Hematopoietic multipotent progenitor cell treated with erythropoietin and hydrocortisone succinate and interleukin-3 and kit ligand, for 6 days (in vitro differentiated cells): Measurements from ENCODE around the gene TRMT44.
A peak's percentile ranks its signal among the peaks of the same experiment; 100 is the strongest.

Source experiments
- DNase-seq: peaks from one replicate; pipeline ENCODE4 v3.0.0-alpha.2; 2015

TRMT44 gene

GRCh38 chr4:8435656-8436121 lies 4.9 kb upstream of the TRMT44 start:
- peak; percentile 75 for DNase-seq

GRCh38 chr4:8437281-8437680 lies 3.3 kb upstream of the TRMT44 start:
- DNase-seq: no peak

GRCh38 chr4:8438743-8439142 lies 1.8 kb upstream of the TRMT44 start:
- no peak for DNase-seq

GRCh38 chr4:8439168-8439567 lies 1.4 kb upstream of the TRMT44 start:
- no peak for DNase-seq

- no peak for DNase-seq
Observed at GRCh38 chr4:8439914-8440491, 574 bp upstream of the TRMT44 start.

- DNase-seq: peak; percentile 16
Observed at GRCh38 chr4:8441499-8442091, 1.0 kb downstream of the TRMT44 start.

- DNase-seq: no peak
Observed at GRCh38 chr4:8442596-8443358, 2.2 kb downstream of the TRMT44 start.

GRCh38 chr4:8443801-8444200 lies 3.2 kb downstream of the TRMT44 start:
- DNase-seq: no peak

GRCh38 chr4:8446122-8446521 lies 5.5 kb downstream of the TRMT44 start:
- no peak for DNase-seq

- DNase-seq: no peak
Observed at GRCh38 chr4:8451440-8452182, 11.0 kb downstream of the TRMT44 start.

GRCh38 chr4:8453957-8454356 lies 13.4 kb downstream of the TRMT44 start:
- DNase-seq: no peak

GRCh38 chr4:8457646-8458252 lies 17.2 kb downstream of the TRMT44 start:
- no peak for DNase-seq

GRCh38 chr4:8459867-8460445 lies 19.4 kb downstream of the TRMT44 start:
- DNase-seq: peak; percentile 49

GRCh38 chr4:8461086-8461485 lies 20.5 kb downstream of the TRMT44 start:
- DNase-seq: no peak

- DNase-seq: no peak
Observed at GRCh38 chr4:8461616-8462015, 21.0 kb downstream of the TRMT44 start.

GRCh38 chr4:8463811-8464210 lies 23.2 kb downstream of the TRMT44 start:
- no peak for DNase-seq

GRCh38 chr4:8464381-8464780 lies 23.8 kb downstream of the TRMT44 start:
- DNase-seq: no peak

GRCh38 chr4:8465615-8466611 lies 25.3 kb downstream of the TRMT44 start:
- DNase-seq: no peak

GRCh38 chr4:8467016-8467415 lies 26.4 kb downstream of the TRMT44 start:
- no peak for DNase-seq

GRCh38 chr4:8468746-8469535 lies 28.4 kb downstream of the TRMT44 start:
- peak; percentile 78 for DNase-seq

- DNase-seq: no peak
Observed at GRCh38 chr4:8469550-8469949, 29.0 kb downstream of the TRMT44 start.
